IPS-18c (cell line): ENCODE data around the gene LPCAT1.
"Not testable (repeated sequence)": the region's sequence is repeated elsewhere in the genome, so short reads cannot be mapped to it uniquely, and the experiment has no call there.

Source experiments
- H3K4me3 ChIP-seq: 2 replicates; pipeline ENCODE4 v1.7.0; 2013; ENCODE audit warnings: low read depth, mild to moderate bottlenecking, low read length, moderate library complexity; ENCODE audit not compliant: insufficient read depth
- H3K9me3 ChIP-seq: one replicate; pipeline ENCODE4 v1.6.1; 2013; ENCODE audit warnings: mild to moderate bottlenecking, low read length, moderate library complexity; ENCODE audit not compliant: control insufficient read depth, insufficient read depth

The LPCAT1 gene

GRCh38 chr5:1523793-1524480 lies at the start of gene LPCAT1:
TSS of gene LPCAT1 (minus strand) at chr5:1523960. CDS start at chr5:1523844, 116 bp downstream.
- peak within 1 kb of the TSS; percentile 88 for H3K4me3 ChIP-seq
- H3K9me3 ChIP-seq, result peaks cover 3% of the 10 kb centered on the region

- H3K4me3 ChIP-seq, result not testable (repeated sequence)
- H3K9me3 ChIP-seq, result peaks cover 11% of the 10 kb centered on the region
These were observed 48.1 kb upstream of the LPCAT1 start for GRCh38 chr5:1571875-1572274.

- Histone ChIP-seq H3K9me3 (peaks cover 11% of the 10 kb centered on the region), H3K4me3 (no peak overlapping the region; the same call in 1 of the 2 replicates)
These were observed 47.2 kb upstream of the LPCAT1 start for GRCh38 chr5:1570975-1571374.

- Histone ChIP-seq H3K9me3 (peaks cover 11% of the 10 kb centered on the region), H3K4me3 (no peak overlapping the region)
These were observed 44.6 kb upstream of the LPCAT1 start for GRCh38 chr5:1568201-1568979.

GRCh38 chr5:1567527-1568200 lies 43.9 kb upstream of the LPCAT1 start:
- not testable (repeated sequence) for H3K4me3 ChIP-seq
- peaks cover 11% of the 10 kb centered on the region for H3K9me3 ChIP-seq

GRCh38 chr5:1565737-1566734 lies 42.3 kb upstream of the LPCAT1 start:
- Histone ChIP-seq H3K4me3 (no peak overlapping the region), H3K9me3 (peaks cover 10% of the 10 kb centered on the region)

- no peak overlapping the region for H3K4me3 ChIP-seq
- peaks cover 3% of the 10 kb centered on the region for H3K9me3 ChIP-seq
These were observed 41.3 kb upstream of the LPCAT1 start for GRCh38 chr5:1564824-1565736.

GRCh38 chr5:1564182-1564748 lies 40.5 kb upstream of the LPCAT1 start:
- Histone ChIP-seq H3K4me3 (no peak overlapping the region), H3K9me3 (peaks cover 5% of the 10 kb centered on the region)

- Histone ChIP-seq H3K9me3 (peaks cover 5% of the 10 kb centered on the region), H3K4me3 (no peak overlapping the region)
These were observed 39.9 kb upstream of the LPCAT1 start for GRCh38 chr5:1563617-1564181.

GRCh38 chr5:1563051-1563461 lies 39.3 kb upstream of the LPCAT1 start:
- H3K9me3 ChIP-seq, result peaks cover 5% of the 10 kb centered on the region

GRCh38 chr5:1562599-1562998 lies 38.8 kb upstream of the LPCAT1 start:
- Histone ChIP-seq H3K9me3 (peaks cover 5% of the 10 kb centered on the region), H3K4me3 (no peak overlapping the region)

More at GRCh38 chr5:1563051-1563461, 39.3 kb upstream of the LPCAT1 start:
- no peak overlapping the region for H3K4me3 ChIP-seq

GRCh38 chr5:1561402-1561929 lies 37.7 kb upstream of the LPCAT1 start:
- peaks cover 5% of the 10 kb centered on the region for H3K9me3 ChIP-seq
- no peak overlapping the region for H3K4me3 ChIP-seq

- not testable (repeated sequence) for H3K9me3 ChIP-seq, H3K4me3 ChIP-seq
These were observed 36.7 kb upstream of the LPCAT1 start for GRCh38 chr5:1560499-1560898.

GRCh38 chr5:1558944-1559343 lies 35.2 kb upstream of the LPCAT1 start:
- H3K9me3 ChIP-seq, result peaks cover 5% of the 10 kb centered on the region
- H3K4me3 ChIP-seq, result no peak overlapping the region
